Measurements from ENCODE around the gene CHCHD6.

- TF ChIP-seq, protein P1, sequence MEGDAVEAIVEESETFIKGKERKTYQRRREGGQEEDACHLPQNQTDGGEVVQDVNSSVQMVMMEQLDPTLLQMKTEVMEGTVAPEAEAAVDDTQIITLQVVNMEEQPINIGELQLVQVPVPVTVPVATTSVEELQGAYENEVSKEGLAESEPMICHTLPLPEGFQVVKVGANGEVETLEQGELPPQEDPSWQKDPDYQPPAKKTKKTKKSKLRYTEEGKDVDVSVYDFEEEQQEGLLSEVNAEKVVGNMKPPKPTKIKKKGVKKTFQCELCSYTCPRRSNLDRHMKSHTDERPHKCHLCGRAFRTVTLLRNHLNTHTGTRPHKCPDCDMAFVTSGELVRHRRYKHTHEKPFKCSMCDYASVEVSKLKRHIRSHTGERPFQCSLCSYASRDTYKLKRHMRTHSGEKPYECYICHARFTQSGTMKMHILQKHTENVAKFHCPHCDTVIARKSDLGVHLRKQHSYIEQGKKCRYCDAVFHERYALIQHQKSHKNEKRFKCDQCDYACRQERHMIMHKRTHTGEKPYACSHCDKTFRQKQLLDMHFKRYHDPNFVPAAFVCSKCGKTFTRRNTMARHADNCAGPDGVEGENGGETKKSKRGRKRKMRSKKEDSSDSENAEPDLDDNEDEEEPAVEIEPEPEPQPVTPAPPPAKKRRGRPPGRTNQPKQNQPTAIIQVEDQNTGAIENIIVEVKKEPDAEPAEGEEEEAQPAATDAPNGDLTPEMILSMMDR (IDR thresholded peaks at IDR 0.05): no peak
- no peak for TF ChIP-seq ZFX (IDR thresholded peaks at IDR 0.05; ENCODE audit: borderline replicate concordance)
Observed at GRCh38 chr3:126755866-126756265, 51.8 kb downstream of the CHCHD6 start.
